Measurements from ENCODE around the gene XPNPEP3.

XPNPEP3 gene

GRCh38 chr22:40826984-40827741, 29.8 kb upstream of the XPNPEP3 start:
- Histone ChIP-seq H3K4me2 (ENCODE audit: low read length) (no peak overlapping the region), H3K27me3 (ENCODE audit: insufficient read depth, low read length) (no peaks in the 10 kb centered on the region), H3F3A (ENCODE audit: insufficient read depth, low read length) (peaks cover 11% of the 10 kb centered on the region), H2AFZ (ENCODE audit: low read length) (no peak overlapping the region), H3K9me3 (ENCODE audit: low read length) (no peaks in the 10 kb centered on the region), H3K9ac (ENCODE audit: low read length) (no peak overlapping the region), H3K9me2 (ENCODE audit: low read depth, low read length) (no peaks in the 10 kb centered on the region), H3K4me3 (ENCODE audit: low read depth, low read length, poor library complexity, severe bottlenecking) (no peak overlapping the region), H4K20me1 (ENCODE audit: insufficient read depth, low read length) (no peaks in the 10 kb centered on the region), H3K27ac (ENCODE audit: low read depth, low read length, poor library complexity, severe bottlenecking) (no peak overlapping the region), H3K79me2 (ENCODE audit: insufficient read depth, low read length) (no peaks in the 10 kb centered on the region), H3K4me1 (ENCODE audit: insufficient read depth, low read length, severe bottlenecking) (no peaks in the 10 kb centered on the region), H3K36me3 (ENCODE audit: insufficient read depth, low read length) (peaks cover 81% of the 10 kb centered on the region)
- TF ChIP-seq EZH2 (IDR thresholded peaks at IDR 0.05; ENCODE audit: borderline replicate concordance, low read length) (no peak), CTCF (IDR thresholded peaks at IDR 0.05; ENCODE audit: low read length) (no peak)

GRCh38 chr22:40829131-40829530, 27.8 kb upstream of the XPNPEP3 start:
- H3K4me1 ChIP-seq (ENCODE audit: insufficient read depth, low read length, severe bottlenecking) = no peaks in the 10 kb centered on the region
- H4K20me1 ChIP-seq (ENCODE audit: insufficient read depth, low read length) = no peaks in the 10 kb centered on the region
- H2AFZ ChIP-seq (ENCODE audit: low read length) = no peak overlapping the region
- no peaks in the 10 kb centered on the region for H3K9me3 ChIP-seq (ENCODE audit: low read length)
- no peak overlapping the region for H3K4me2 ChIP-seq (ENCODE audit: low read length)
- H3K4me3 ChIP-seq (ENCODE audit: low read depth, low read length, poor library complexity, severe bottlenecking) = no peak overlapping the region
- H3K9me2 ChIP-seq (ENCODE audit: low read depth, low read length) = no peaks in the 10 kb centered on the region
- H3K36me3 ChIP-seq (ENCODE audit: insufficient read depth, low read length) = peaks cover 79% of the 10 kb centered on the region
- no peak overlapping the region for H3K9ac ChIP-seq (ENCODE audit: low read length)
- no peaks in the 10 kb centered on the region for H3F3A ChIP-seq (ENCODE audit: insufficient read depth, low read length)
- no peaks in the 10 kb centered on the region for H3K79me2 ChIP-seq (ENCODE audit: insufficient read depth, low read length)
- TF ChIP-seq EZH2 (IDR thresholded peaks at IDR 0.05; ENCODE audit: borderline replicate concordance, low read length) (no peak), CTCF (IDR thresholded peaks at IDR 0.05; ENCODE audit: low read length) (no peak)
- H3K27me3 ChIP-seq (ENCODE audit: insufficient read depth, low read length) = no peaks in the 10 kb centered on the region
- no peak overlapping the region for H3K27ac ChIP-seq (ENCODE audit: low read depth, low read length, poor library complexity, severe bottlenecking)

GRCh38 chr22:40834619-40835018, 22.3 kb upstream of the XPNPEP3 start:
- H3K4me1 ChIP-seq (ENCODE audit: insufficient read depth, low read length, severe bottlenecking) = no peaks in the 10 kb centered on the region
- no peak overlapping the region for H2AFZ ChIP-seq (ENCODE audit: low read length)
- H3K9me2 ChIP-seq (ENCODE audit: low read depth, low read length) = no peaks in the 10 kb centered on the region
- H3K9ac ChIP-seq (ENCODE audit: low read length) = no peak overlapping the region
- peaks cover 8% of the 10 kb centered on the region; the same call in 1 of the 2 replicates for H3F3A ChIP-seq (ENCODE audit: insufficient read depth, low read length)
- no peaks in the 10 kb centered on the region; the same call in 1 of the 2 replicates for H3K79me2 ChIP-seq (ENCODE audit: insufficient read depth, low read length)
- peaks cover 89% of the 10 kb centered on the region for H3K36me3 ChIP-seq (ENCODE audit: insufficient read depth, low read length)
- no peaks in the 10 kb centered on the region; the same call in 1 of the 2 replicates for H4K20me1 ChIP-seq (ENCODE audit: insufficient read depth, low read length)
- no peak overlapping the region for H3K4me2 ChIP-seq (ENCODE audit: low read length)
- H3K9me3 ChIP-seq (ENCODE audit: low read length) = no peaks in the 10 kb centered on the region
- no peak for TF ChIP-seq CTCF (IDR thresholded peaks at IDR 0.05; ENCODE audit: low read length)
- no peak for TF ChIP-seq EZH2 (IDR thresholded peaks at IDR 0.05; ENCODE audit: borderline replicate concordance, low read length)
- no peak overlapping the region for H3K4me3 ChIP-seq (ENCODE audit: low read depth, low read length, poor library complexity, severe bottlenecking)
- H3K27me3 ChIP-seq (ENCODE audit: insufficient read depth, low read length) = no peaks in the 10 kb centered on the region
- no peak overlapping the region for H3K27ac ChIP-seq (ENCODE audit: low read depth, low read length, poor library complexity, severe bottlenecking)
